GM12801 (cell line): ENCODE data around the gene TSC22D3.

Source experiments
- CTCF ChIP-seq: IDR thresholded peaks from one replicate; pipeline ENCODE4 v1.5.1; 2011; ENCODE audit warnings: control low read depth; ENCODE audit not compliant: insufficient read length; ENCODE audit errors: extremely low read depth

TSC22D3 gene

GRCh38 chrX:107753187-107753586 is 22.4 kb downstream of the TSC22D3 start:
- TF ChIP-seq CTCF: no peak

- no peak for TF ChIP-seq CTCF
Observed at GRCh38 chrX:107752714-107753113, 22.9 kb downstream of the TSC22D3 start.

GRCh38 chrX:107752043-107752442 is 23.5 kb downstream of the TSC22D3 start:
- no peak for TF ChIP-seq CTCF

- TF ChIP-seq CTCF: no peak
Observed at GRCh38 chrX:107750861-107751445, 24.6 kb downstream of the TSC22D3 start.

- no peak for TF ChIP-seq CTCF
Observed at GRCh38 chrX:107750263-107750662, 25.3 kb downstream of the TSC22D3 start.

GRCh38 chrX:107748506-107748905 is 27.1 kb downstream of the TSC22D3 start:
- no peak for TF ChIP-seq CTCF

- TF ChIP-seq CTCF: no peak
Observed at GRCh38 chrX:107747596-107748161, 27.9 kb downstream of the TSC22D3 start.
